Left ventricle myocardium inferior (tissue), 1 donor: ENCODE measurements around the gene TACC3. TPM values are rescaled to one million over a fixed set of nuclear protein-coding genes. Genes with fewer than 3 reads are reported as not detected.

ENCODE experiments used
- DNase-seq: peaks from one replicate; pipeline ENCODE4 v3.0.0-alpha.2; 2020
- H3K27ac ChIP-seq: fragments of 200-600 bp; replicated peaks from 2 replicates; pipeline ENCODE4 v1.8.0; 2021
- H3K27me3 ChIP-seq: fragments of 200-600 bp; 2 replicates; pipeline ENCODE4 v1.8.0; 2021; ENCODE audit warnings: low read depth
- H3K36me3 ChIP-seq: fragments of 200-600 bp; 2 replicates; pipeline ENCODE4 v1.8.0; 2021
- H3K4me1 ChIP-seq: fragments of 200-600 bp; 2 replicates; pipeline ENCODE4 v1.8.0; 2021
- H3K4me3 ChIP-seq: fragments of 200-600 bp; 2 replicates; pipeline ENCODE4 v1.8.0; 2021; ENCODE audit warnings: mild to moderate bottlenecking, moderate library complexity
- H3K9me3 ChIP-seq: fragments of 200-600 bp; replicated peaks from 2 replicates; pipeline ENCODE4 v1.8.0; 2021
- CTCF ChIP-seq: fragments of 200-600 bp; IDR thresholded peaks from 2 replicates; pipeline ENCODE4 v1.8.0; 2021; ENCODE audit warnings: antibody characterized with exemption, mild to moderate bottlenecking, borderline replicate concordance
- intact Hi-C: fragments of 100-400 bp; cut with micrococcal nuclease; formaldehyde crosslinking; loops from one replicate; pipeline ENCODE4 v1.11.0; 2022
- total RNA-seq: library from RNA; stranded (reverse); fragmentation: NEBNext Ultra II Directional; extraction: Animal tissue kit (Norgen Biotek cat#: 25700); gene quantifications from one replicate; pipeline ENCODE4 v1.2.1, GENCODE V29; 2021
- donor health status: DM: no; HTN: yes; CAD: no; lungs with severe emphysema.

The TACC3 gene
- total RNA-seq, 1 donor from 2014 or later: 5.8 TPM

DNA sequence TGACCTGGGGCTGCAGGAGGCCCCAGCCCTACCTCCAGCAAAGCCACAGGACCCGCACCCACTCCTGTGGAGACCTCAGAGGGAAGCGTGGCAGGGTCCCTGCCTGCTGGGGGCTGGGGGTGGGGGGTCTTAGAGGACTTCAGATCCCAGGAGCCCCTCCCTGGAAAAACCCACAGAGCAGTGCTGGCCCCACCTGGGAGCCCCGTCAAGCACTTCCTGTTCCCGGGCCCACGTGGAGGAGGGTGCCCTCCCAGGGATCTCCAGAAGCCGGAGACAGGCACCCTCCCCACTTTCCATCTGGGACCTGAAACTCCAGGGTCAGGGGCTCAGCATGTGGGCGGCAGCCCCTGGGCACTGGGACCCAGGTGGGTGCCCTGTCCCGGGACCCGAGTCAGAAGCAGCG is 32.0 kb downstream of the TACC3 start:
- no peak for TF ChIP-seq CTCF
- Histone ChIP-seq H3K36me3 (no peaks in the 10 kb centered on the region), H3K4me3 (no peak overlapping the region), H3K27me3 (peaks cover 21% of the 10 kb centered on the region), H3K9me3 (no peaks in the 10 kb centered on the region), H3K27ac (no peak overlapping the region), H3K4me1 (peaks cover 18% of the 10 kb centered on the region)
- no peak for DNase-seq
- intact Hi-C loops: no loop called here

DNA sequence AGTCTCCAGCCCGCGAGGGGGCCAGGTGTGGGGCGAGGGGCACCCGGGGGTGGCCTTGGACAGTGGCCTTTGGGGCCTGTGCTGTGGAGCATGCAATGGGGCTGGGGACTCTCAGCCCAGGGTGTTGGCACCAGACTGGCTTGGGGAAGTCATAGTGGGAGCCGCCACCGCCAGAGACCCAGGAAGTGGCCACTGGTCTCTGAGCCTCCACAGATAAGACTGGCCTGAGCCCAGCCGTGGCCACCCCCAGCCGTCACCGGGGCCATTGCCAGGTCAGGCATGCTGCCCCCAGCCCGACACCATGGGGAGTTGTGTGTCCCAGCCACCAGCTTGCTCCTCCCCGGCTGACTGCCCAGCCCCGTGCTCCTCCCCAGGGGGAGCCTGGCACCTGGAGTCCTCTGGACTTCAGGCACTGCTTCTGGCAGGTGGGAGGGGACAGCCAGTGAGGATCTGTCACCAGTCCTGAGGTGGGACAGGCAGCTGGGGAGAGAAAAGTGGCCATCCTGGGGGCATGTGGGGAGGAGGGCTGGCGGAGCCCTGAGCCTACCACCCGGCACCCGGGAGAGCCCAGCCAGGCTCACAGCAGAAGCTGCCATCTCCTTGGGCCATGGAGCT is 32.5 kb downstream of the TACC3 start:
- intact Hi-C loops: no loop called here
- no peak for DNase-seq
- Histone ChIP-seq H3K9me3 (no peaks in the 10 kb centered on the region), H3K4me1 (peaks cover 13% of the 10 kb centered on the region), H3K36me3 (no peaks in the 10 kb centered on the region), H3K4me3 (no peak overlapping the region), H3K27ac (no peak overlapping the region), H3K27me3 (peaks cover 15% of the 10 kb centered on the region)
- no peak for TF ChIP-seq CTCF

DNA sequence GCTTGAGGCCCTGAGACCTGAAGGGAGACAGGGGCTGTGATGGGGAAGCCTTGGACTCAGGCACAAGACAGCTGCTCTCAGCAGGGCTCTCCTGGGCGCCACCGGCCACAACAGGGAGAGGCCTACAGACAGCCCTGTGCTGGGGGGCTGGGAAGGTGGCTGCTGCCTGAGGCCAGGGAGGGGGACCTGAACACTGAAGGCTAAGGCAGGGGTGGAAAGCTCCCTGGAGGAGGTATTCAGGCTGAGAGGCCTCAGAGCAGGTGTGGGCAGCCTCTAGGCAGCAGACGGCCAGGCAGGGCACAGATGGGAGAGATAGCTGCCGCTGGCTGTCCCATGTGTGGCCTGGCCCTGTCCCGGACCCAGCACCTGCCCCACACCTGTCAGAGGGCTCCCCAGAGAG is 33.0 kb downstream of the TACC3 start:
- intact Hi-C loops: no loop called here

GRCh38 chr4:1755297-1755696 is 34.0 kb downstream of the TACC3 start:
- intact Hi-C loops: no loop called here
- Histone ChIP-seq H3K4me1 (peaks cover 16% of the 10 kb centered on the region), H3K9me3 (no peaks in the 10 kb centered on the region), H3K36me3 (no peaks in the 10 kb centered on the region), H3K27ac (no peak overlapping the region), H3K4me3 (no peak overlapping the region), H3K27me3 (peaks cover 11% of the 10 kb centered on the region)
- DNase-seq: no peak
- TF ChIP-seq CTCF: no peak

More for the DNA sequence above, 33.0 kb downstream of the TACC3 start:
- H3K27ac ChIP-seq: no peak overlapping the region
- H3K4me3 ChIP-seq: no peak overlapping the region
- peaks cover 13% of the 10 kb centered on the region for H3K4me1 ChIP-seq
- H3K36me3 ChIP-seq: no peaks in the 10 kb centered on the region
- TF ChIP-seq CTCF: no peak
- no peaks in the 10 kb centered on the region for H3K9me3 ChIP-seq
- H3K27me3 ChIP-seq: peaks cover 15% of the 10 kb centered on the region
- no peak for DNase-seq

GRCh38 chr4:1756079-1756478 is 34.8 kb downstream of the TACC3 start:
- Histone ChIP-seq H3K27ac (no peak overlapping the region), H3K9me3 (no peaks in the 10 kb centered on the region), H3K27me3 (peaks cover 7% of the 10 kb centered on the region), H3K4me1 (peaks cover 24% of the 10 kb centered on the region), H3K4me3 (no peak overlapping the region), H3K36me3 (no peaks in the 10 kb centered on the region)
- TF ChIP-seq CTCF: no peak
- intact Hi-C loops: no loop called here
- DNase-seq: no peak
